HepG2 (cell line): ENCODE measurements around the gene PIEZO2. TPM values are rescaled to one million over a fixed set of nuclear protein-coding genes. Genes with fewer than 3 reads are reported as not detected.

Experiments used
- ATAC-seq: fragments of 200-7000 bp; cut with Tn5 transposase; 3 replicates; pipeline ENCODE4 v1.9.1; 2020; ENCODE audit warnings: mild to moderate bottlenecking, moderate library complexity
- BruUV-seq: library from RNA; stranded (reverse); fragments of 400-500 nt; replicated peaks from 2 replicates; lab custom pipeline; 2021; lab: Mats Ljungman, UMichigan
- CTCF ChIA-PET: fragments of 300-600 bp; formaldehyde crosslinking; extraction: SDS; loops from one replicate; lab custom pipeline; 2021; ENCODE audit warnings: low total read pairs, inconsistent platforms, low intra/inter-chr PET ratio; lab: Yijun Ruan, JAX
- POLR2A ChIA-PET: fragments of 350-600 bp; sonication (Branson Sonifier 250); formaldehyde crosslinking; loops from one replicate; lab custom pipeline; 2020; ENCODE audit warnings: antibody characterized with exemption, inconsistent platforms; lab: Yijun Ruan, JAX
- DNase-seq: peaks from one replicate; pipeline ENCODE4 v3.0.0-alpha.2; 2015; ENCODE audit warnings: low spot score
- FAIRE-seq: peaks from 3 replicates; lab custom pipeline; 2011; peaks lifted over from hg19 to GRCh38; lab: Jason Lieb, UNC
- H2AFZ ChIP-seq: one replicate; pipeline ENCODE4 v1.6.1; 2011; ENCODE audit warnings: low read length, inconsistent platforms
- H3K27ac ChIP-seq: fragments of 300-600 bp; 3 replicates; pipeline ENCODE4 v1.8.0; 2011; ENCODE audit warnings: mixed run types, mild to moderate bottlenecking, mixed read lengths, low read length, inconsistent platforms; ENCODE audit not compliant: insufficient read depth; ENCODE audit errors: extremely low read length
- H3K27me3 ChIP-seq, 2 experiments: fragments of 200-600 bp in 1 of 2; 2 replicates in 1 of 2; 3 replicates in 1 of 2; pipeline versions ENCODE4 v1.6.0 to v1.8.0; 2011; ENCODE audit warnings: low read length in 2 of 2, mild to moderate bottlenecking in 2 of 2, moderate library complexity in 2 of 2, inconsistent platforms in 1 of 2; ENCODE audit not compliant: insufficient read depth in 2 of 2, control insufficient read depth in 1 of 2
- H3K36me3 ChIP-seq, 2 experiments: fragments of 200-600 bp in 1 of 2; replicated peaks in 1 of 2; 2 replicates in 1 of 2; 3 replicates in 1 of 2; pipeline versions ENCODE4 v1.5.1 to v1.8.0; 2011; ENCODE audit warnings: low read length in 2 of 2, inconsistent platforms in 1 of 2; ENCODE audit not compliant: insufficient read depth in 2 of 2, control insufficient read depth in 1 of 2
- H3K4me1 ChIP-seq: 2 replicates; pipeline ENCODE4 v1.5.1; 2012; ENCODE audit warnings: low read length, inconsistent platforms; ENCODE audit not compliant: insufficient read depth
- H3K4me2 ChIP-seq: 2 replicates; pipeline ENCODE4 v1.6.0; 2011; ENCODE audit warnings: low read depth, low read length, inconsistent platforms
- H3K4me3 ChIP-seq, 3 experiments: fragments of 200-600 bp in 1 of 3; sonication (generic), shearing (Covaris generic) in 1 of 3; replicated peaks in 1 of 3; 2 replicates each; pipeline ENCODE4 v1.5.1; 2011 to 2016; ENCODE audit warnings: low read length in 3 of 3, inconsistent platforms in 2 of 3, low read depth in 2 of 3, mild to moderate bottlenecking in 2 of 3, control low read depth in 1 of 3, mixed read lengths in 1 of 3; ENCODE audit not compliant: insufficient read depth in 1 of 3
- H3K79me2 ChIP-seq: one replicate; pipeline ENCODE4 v1.6.1; 2011; ENCODE audit warnings: low read length, inconsistent platforms; ENCODE audit not compliant: insufficient read depth
- H3K9ac ChIP-seq: 2 replicates; pipeline ENCODE4 v1.6.0; 2011; ENCODE audit warnings: mild to moderate bottlenecking, low read depth, low read length, inconsistent platforms; ENCODE audit not compliant: insufficient read depth
- H3K9me3 ChIP-seq: 2 replicates; pipeline ENCODE4 v1.5.1; 2012; ENCODE audit warnings: mild to moderate bottlenecking, low read length
- H4K20me1 ChIP-seq: 2 replicates; pipeline ENCODE4 v1.6.0; 2011; ENCODE audit warnings: inconsistent platforms, mild to moderate bottlenecking, low read length, moderate library complexity; ENCODE audit not compliant: insufficient read depth
- HNF4A ChIP-seq: sonication (generic); formaldehyde crosslinking; IDR thresholded peaks from 2 replicates; pipeline ENCODE4 v1.4.0; 2020; ENCODE audit warnings: missing genetic modification reagents
- NCOA2 ChIP-seq: sonication (generic); formaldehyde crosslinking; IDR thresholded peaks from 2 replicates; pipeline ENCODE4 v1.8.0; 2022; ENCODE audit warnings: inconsistent platforms
- NR2F6 ChIP-seq, 2 experiments: IDR thresholded peaks; 2 replicates each; pipeline ENCODE4 v1.6.1; 2016; ENCODE audit warnings: antibody characterized with exemption in 1 of 2, mild to moderate bottlenecking in 1 of 2
- PHF8 ChIP-seq: sonication (generic); formaldehyde crosslinking; IDR thresholded peaks from 2 replicates; pipeline ENCODE4 v1.5.0; 2020; ENCODE audit warnings: missing genetic modification reagents
- RARA ChIP-seq: IDR thresholded peaks from 2 replicates; pipeline ENCODE4 v1.6.1; 2016; ENCODE audit warnings: missing genetic modification reagents, missing compliant biosample characterization
- SOX13 ChIP-seq, 3 experiments: fragments of 450-650 bp in 1 of 3; sonication (generic) in 1 of 3; formaldehyde crosslinking in 1 of 3; IDR thresholded peaks in 2 of 3; conservative IDR thresholded peaks in 1 of 3; 2 replicates each; pipeline versions ENCODE4 v1.5.0 to v1.6.1; 2016 to 2020; ENCODE audit warnings: antibody characterized with exemption in 1 of 3, mild to moderate bottlenecking in 1 of 3, missing compliant biosample characterization in 1 of 3, missing genetic modification reagents in 1 of 3, moderate library complexity in 1 of 3
- SOX5 ChIP-seq: IDR thresholded peaks from 2 replicates; pipeline ENCODE4 v1.6.1; 2016; ENCODE audit warnings: borderline replicate concordance
- SPEN ChIP-seq: sonication (generic); formaldehyde crosslinking; IDR thresholded peaks from 2 replicates; pipeline ENCODE4 v1.5.1; 2020; ENCODE audit warnings: low read depth, mild to moderate bottlenecking, missing genetic modification reagents
- TARDBP ChIP-seq: sonication (generic); formaldehyde crosslinking; IDR thresholded peaks from 2 replicates; pipeline ENCODE4 v1.8.0; 2022; ENCODE audit warnings: mild to moderate bottlenecking, missing genetic modification reagents
- XRCC5 ChIP-seq: fragments of 200-400 bp; formaldehyde crosslinking; optimal IDR thresholded peaks from 2 replicates; pipeline ENCODE3; 2017; ENCODE audit warnings: mild to moderate bottlenecking, low read length
- ZNF292 ChIP-seq: sonication (generic); formaldehyde crosslinking; IDR thresholded peaks from 2 replicates; pipeline ENCODE4 v1.8.1; 2022; ENCODE audit warnings: mild to moderate bottlenecking, low read depth, missing genetic modification reagents, borderline replicate concordance
- ZSCAN30 ChIP-seq: sonication (generic); formaldehyde crosslinking; IDR thresholded peaks from 2 replicates; pipeline ENCODE4 v1.5.0; 2020; ENCODE audit warnings: mild to moderate bottlenecking, missing genetic modification reagents
- WGBS: methylation state at CpG from one replicate; pipeline ENCODE4 v1.1.6; 2017; ENCODE audit warnings: low lambda C conversion rate; 5-methylcytosine and 5-hydroxymethylcytosine counted together
- in situ Hi-C: cut with HindIII; loops from 2 replicates; pipeline ENCODE4 v1.10.0; 2017; ENCODE audit warnings: low pct_unique_long_range_greater_than_20kb; ENCODE audit not compliant: extremely low pct_ligation_motif_present
- intact Hi-C: fragments of 100-400 bp; cut with micrococcal nuclease; formaldehyde crosslinking; loops from one replicate; pipeline ENCODE4 v1.10.0; 2022; ENCODE audit not compliant: unreplicated experiment
- polyA plus RNA-seq, 8 experiments: library from polyadenylated mRNA; depleted of rRNA in 3 of 8; stranded (reverse) in 7 of 8; unstranded in 1 of 8; fragments of >200 nt; fragmentation: Illumina TruSeq in 4 of 8; extraction: Trizol in 4 of 8; gene quantifications; 2 replicates each; pipeline versions ENCODE4 v1.2.1 to v1.2.3, GENCODE V29; 2011 to 2016; ENCODE audit warnings: low read depth in 4 of 8, missing spikeins in 1 of 8, mixed read lengths in 1 of 8; ENCODE audit not compliant: insufficient read depth in 1 of 8
- total RNA-seq, 5 experiments: library from RNA; depleted of rRNA; stranded (reverse); fragments of >200 nt; fragmentation: Illumina TruSeq; extraction: Trizol; gene quantifications; 2 replicates each; pipeline ENCODE4 v1.2.3, GENCODE V29; 2016; ENCODE audit warnings: low read depth in 1 of 5
- TF ChIP-seq, protein P1 (sequence below): IDR thresholded peaks from 2 replicates; pipeline ENCODE4 v1.4.0; 2020; ENCODE audit warnings: mild to moderate bottlenecking, missing genetic modification reagents
- TF ChIP-seq, protein P2 (sequence below): sonication (generic); formaldehyde crosslinking; IDR thresholded peaks from 2 replicates; pipeline ENCODE4 v1.4.0; 2020; ENCODE audit warnings: mild to moderate bottlenecking, missing genetic modification reagents

Gene PIEZO2
- total and polyA plus RNA-seq, 2 of the 13 experiments (the other 11 are each of a cell fraction or from before 2014, with no cell fraction given) = 15.2 to 27.2 TPM

DNA sequence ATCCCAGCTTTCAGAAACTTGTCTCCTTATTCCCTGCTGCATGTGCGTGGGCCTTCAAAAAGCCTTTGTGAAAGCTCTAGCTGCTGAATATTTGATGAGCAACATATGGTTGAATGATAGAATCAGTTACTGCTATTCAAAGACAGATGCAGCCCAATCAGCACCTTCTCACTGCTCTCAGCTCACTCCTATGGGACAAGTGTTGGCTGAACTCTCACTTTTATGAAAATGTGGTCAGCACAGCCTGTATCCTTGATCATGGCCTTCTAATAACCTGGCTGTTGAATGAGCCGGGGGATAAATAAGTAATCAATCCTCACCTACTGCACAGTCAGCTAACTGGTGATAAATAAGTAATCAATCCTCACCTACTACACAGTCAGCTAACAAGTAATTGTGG is 103.2 kb downstream of the PIEZO2 start:
- ATAC-seq (no peak), FAIRE-seq (no peak), DNase-seq (no peak)
- Histone ChIP-seq H3K4me1 (peaks cover 31% of the 10 kb centered on the region), H3K36me3 (no peaks in the 10 kb centered on the region; a peak in 1 of 5 replicates), H2AFZ (no peak overlapping the region), H3K4me2 (no peak overlapping the region), H3K27me3 (no peaks in the 10 kb centered on the region), H3K9ac (no peak overlapping the region), H3K79me2 (no peaks in the 10 kb centered on the region), H4K20me1 (no peaks in the 10 kb centered on the region), H3K9me3 (peaks cover 8% of the 10 kb centered on the region), H3K4me3 (no peak overlapping the region), H3K27ac (no peak overlapping the region)
- ChIA-PET POLR2A (no interaction called here), CTCF (no interaction called here)
- in situ Hi-C loops = loop anchor here (10.0 kb wide), 1 partner anchor 69 kb away; no protein-coding TSS in a partner anchor
- TF ChIP-seq XRCC5 = no peak
- TF ChIP-seq ZSCAN30 (CRISPR knock-in tag) = no peak
- TF ChIP-seq SPEN (CRISPR knock-in tag) = no peak
- TF ChIP-seq TARDBP (CRISPR knock-in tag) = no peak
- intact Hi-C loops = no loop called here
- WGBS = 95% methylated on average over 2 of the region's 2 CpGs
- BruUV-seq = no TSS peak

DNA sequence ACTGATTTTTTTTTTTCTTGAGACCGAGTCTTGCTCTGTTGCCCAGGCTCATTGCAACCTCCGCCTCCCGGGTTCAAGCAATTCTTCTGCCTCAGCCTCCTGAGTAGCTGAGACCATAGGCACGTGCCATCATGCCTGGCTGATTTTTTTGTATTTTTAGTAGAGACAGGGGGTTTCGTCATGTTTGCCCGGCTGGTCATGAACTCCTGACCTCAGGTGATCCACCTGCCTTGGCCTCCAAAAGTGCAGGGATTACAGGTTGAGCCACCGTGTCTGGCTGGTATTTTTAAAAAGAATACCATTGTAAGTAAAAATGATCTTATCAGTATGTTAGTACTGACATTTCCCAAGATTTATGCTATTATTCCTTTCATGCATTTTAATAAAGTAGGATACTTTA is 105.7 kb downstream of the PIEZO2 start:
- DNase-seq = peak; percentile 46
- POLR2A ChIA-PET = no interaction called here
- no peak for TF ChIP-seq PHF8 (CRISPR knock-in tag)
- TF ChIP-seq SOX5 = no peak
- peak; percentile 25; the same call in 1 of the 2 replicates for TF ChIP-seq HNF4A (CRISPR knock-in tag)
- TF ChIP-seq ZNF292 (CRISPR knock-in tag) = no peak
- TF ChIP-seq, protein P1, sequence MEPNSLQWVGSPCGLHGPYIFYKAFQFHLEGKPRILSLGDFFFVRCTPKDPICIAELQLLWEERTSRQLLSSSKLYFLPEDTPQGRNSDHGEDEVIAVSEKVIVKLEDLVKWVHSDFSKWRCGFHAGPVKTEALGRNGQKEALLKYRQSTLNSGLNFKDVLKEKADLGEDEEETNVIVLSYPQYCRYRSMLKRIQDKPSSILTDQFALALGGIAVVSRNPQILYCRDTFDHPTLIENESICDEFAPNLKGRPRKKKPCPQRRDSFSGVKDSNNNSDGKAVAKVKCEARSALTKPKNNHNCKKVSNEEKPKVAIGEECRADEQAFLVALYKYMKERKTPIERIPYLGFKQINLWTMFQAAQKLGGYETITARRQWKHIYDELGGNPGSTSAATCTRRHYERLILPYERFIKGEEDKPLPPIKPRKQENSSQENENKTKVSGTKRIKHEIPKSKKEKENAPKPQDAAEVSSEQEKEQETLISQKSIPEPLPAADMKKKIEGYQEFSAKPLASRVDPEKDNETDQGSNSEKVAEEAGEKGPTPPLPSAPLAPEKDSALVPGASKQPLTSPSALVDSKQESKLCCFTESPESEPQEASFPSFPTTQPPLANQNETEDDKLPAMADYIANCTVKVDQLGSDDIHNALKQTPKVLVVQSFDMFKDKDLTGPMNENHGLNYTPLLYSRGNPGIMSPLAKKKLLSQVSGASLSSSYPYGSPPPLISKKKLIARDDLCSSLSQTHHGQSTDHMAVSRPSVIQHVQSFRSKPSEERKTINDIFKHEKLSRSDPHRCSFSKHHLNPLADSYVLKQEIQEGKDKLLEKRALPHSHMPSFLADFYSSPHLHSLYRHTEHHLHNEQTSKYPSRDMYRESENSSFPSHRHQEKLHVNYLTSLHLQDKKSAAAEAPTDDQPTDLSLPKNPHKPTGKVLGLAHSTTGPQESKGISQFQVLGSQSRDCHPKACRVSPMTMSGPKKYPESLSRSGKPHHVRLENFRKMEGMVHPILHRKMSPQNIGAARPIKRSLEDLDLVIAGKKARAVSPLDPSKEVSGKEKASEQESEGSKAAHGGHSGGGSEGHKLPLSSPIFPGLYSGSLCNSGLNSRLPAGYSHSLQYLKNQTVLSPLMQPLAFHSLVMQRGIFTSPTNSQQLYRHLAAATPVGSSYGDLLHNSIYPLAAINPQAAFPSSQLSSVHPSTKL (CRISPR knock-in tag) = 0 out of 2 replicates have a peak, but pooled peaks have one; percentile 34
- TF ChIP-seq, protein P2, sequence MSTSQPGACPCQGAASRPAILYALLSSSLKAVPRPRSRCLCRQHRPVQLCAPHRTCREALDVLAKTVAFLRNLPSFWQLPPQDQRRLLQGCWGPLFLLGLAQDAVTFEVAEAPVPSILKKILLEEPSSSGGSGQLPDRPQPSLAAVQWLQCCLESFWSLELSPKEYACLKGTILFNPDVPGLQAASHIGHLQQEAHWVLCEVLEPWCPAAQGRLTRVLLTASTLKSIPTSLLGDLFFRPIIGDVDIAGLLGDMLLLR (CRISPR knock-in tag) = no peak
- peak; percentile 44; the same call in 1 of the 2 replicates for TF ChIP-seq NR2F6 (IDR thresholded peaks at IDR 0.05)
- TF ChIP-seq NR2F6 (CRISPR knock-in tag; IDR thresholded peaks at IDR 0.05) = peak; percentile 49
- peak; percentile 22; the same call in 1 of the 2 replicates for TF ChIP-seq NCOA2 (CRISPR knock-in tag)
- TF ChIP-seq RARA (CRISPR knock-in tag) = peak; percentile 78
- TF ChIP-seq SOX13 (IDR thresholded peaks at IDR 0.05) = no peak
- peak in 1 of 2 experiments; percentile 23; a peak in 1 of 4 replicates for TF ChIP-seq SOX13 (CRISPR knock-in tag; conservative IDR thresholded peaks at IDR 0.05 in 1 of 2, IDR thresholded peaks at IDR 0.05 in 1 of 2)

More for the DNA sequence above, 105.7 kb downstream of the PIEZO2 start:
- no TSS peak for BruUV-seq
- 63% methylated on average over 7 of the region's 7 CpGs for WGBS
- H3K4me3 ChIP-seq = no peak overlapping the region
- CTCF ChIA-PET = no interaction called here
- in situ Hi-C loops (loop anchor here (5.0 to 10.0 kb wide), 3 partner anchors 71 to 191 kb away; partner anchors contain the start of gene PIEZO2), intact Hi-C loops (loop anchor here (5.0 kb wide), 1 partner anchor 79 kb away; no protein-coding TSS in a partner anchor)
- ATAC-seq = no peak
- H4K20me1 ChIP-seq = no peaks in the 10 kb centered on the region
- FAIRE-seq = peak; percentile 18
- peaks cover 8% of the 10 kb centered on the region for H3K9me3 ChIP-seq
- no peaks in the 10 kb centered on the region; a peak in 1 of 5 replicates for H3K36me3 ChIP-seq
- H3K4me1 ChIP-seq = peaks cover 37% of the 10 kb centered on the region
- H2AFZ ChIP-seq = no peak overlapping the region
- H3K9ac ChIP-seq = no peak overlapping the region
- no peak overlapping the region for H3K4me2 ChIP-seq
- H3K27ac ChIP-seq = peak overlapping the region; percentile 14
- no peaks in the 10 kb centered on the region for H3K27me3 ChIP-seq
- no peaks in the 10 kb centered on the region for H3K79me2 ChIP-seq
